GM18517 (cell line): ENCODE data around the gene SH3TC1.

Source experiments
- ATAC-seq: cut with Tn5 transposase; IDR thresholded peaks from one replicate; pipeline ENCODE4 v1.9.1; 2021; ENCODE audit warnings: mild to moderate bottlenecking, moderate library complexity; ENCODE audit not compliant: unreplicated experiment

SH3TC1 gene

GRCh38 chr4:8198206-8198905 lies 734 bp upstream of the SH3TC1 start:
- no peak for ATAC-seq

DNA sequence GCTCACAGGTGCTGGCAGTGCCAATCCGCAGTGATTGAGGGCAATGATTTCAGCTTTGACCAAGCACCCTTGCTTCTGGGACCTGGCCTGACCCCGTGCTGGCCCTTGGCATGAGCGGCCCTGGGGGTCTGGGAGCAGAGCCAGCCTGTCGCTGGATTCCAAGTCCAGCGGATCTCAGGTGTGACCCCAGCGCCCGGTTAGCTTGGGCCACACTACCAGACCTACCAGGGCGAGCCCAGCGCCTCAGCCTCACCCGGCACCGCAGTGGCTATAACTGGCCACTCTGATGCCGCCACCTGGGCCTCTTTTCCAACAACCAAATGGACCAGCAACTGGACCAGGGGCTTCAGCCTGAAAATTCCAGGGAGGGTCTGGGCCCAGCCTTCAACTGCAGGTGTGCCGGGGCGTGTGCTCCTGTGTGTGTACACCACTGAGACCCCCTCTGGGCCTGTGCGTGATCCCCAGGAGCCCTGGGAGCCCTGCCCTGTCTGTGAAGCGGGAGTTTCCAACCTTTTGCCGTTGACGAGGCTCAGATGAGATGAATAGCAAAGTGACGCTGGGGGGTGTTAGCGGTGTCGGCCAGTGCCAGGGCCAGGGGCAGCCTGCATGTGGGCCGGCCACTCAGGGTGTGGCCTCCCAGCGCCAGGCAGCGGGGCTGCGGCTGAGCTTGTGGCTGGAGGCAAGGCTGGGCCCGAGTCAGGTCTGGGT lies 658 bp downstream of the SH3TC1 start:
- no peak for ATAC-seq

DNA sequence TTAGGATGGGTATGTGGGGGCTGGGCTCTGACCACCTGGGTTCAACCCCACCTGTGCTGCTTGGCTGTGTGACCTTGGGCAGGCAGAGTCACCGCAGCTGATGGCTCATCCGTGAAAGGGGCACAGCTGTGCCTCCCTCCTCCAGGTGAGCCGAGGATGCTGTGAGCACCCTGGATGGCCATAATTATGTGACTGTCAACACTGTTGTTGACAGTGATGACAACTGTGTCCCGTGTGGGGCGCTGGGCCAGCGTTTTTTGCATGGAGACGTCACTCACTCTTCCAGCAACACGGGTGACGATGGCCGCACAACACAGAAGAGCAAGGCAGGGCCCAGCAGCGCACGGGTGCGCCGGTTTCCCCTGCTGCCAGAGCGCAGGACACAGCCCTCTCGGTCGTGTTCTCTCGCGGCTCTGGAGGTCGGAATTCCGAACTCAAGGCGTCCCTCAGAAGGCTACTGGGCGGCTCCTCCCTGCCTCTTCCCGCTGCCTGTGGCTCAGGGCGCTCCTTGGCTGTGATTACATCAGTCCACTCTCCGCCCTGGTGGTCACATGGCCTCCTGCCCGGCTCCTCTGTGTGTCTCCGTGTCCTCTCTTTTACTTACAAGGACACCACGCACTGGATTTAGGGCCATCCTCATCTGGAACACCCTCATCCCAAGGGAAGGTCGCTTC lies 1.3 kb downstream of the SH3TC1 start:
- ATAC-seq, result no peak

- no peak for ATAC-seq
Observed at GRCh38 chr4:8201321-8201781, 2.3 kb downstream of the SH3TC1 start.

- ATAC-seq, result no peak
Observed at GRCh38 chr4:8202108-8203051, 3.3 kb downstream of the SH3TC1 start.

GRCh38 chr4:8203052-8203401 lies 3.9 kb downstream of the SH3TC1 start:
- ATAC-seq, result no peak

- ATAC-seq, result no peak
Observed at GRCh38 chr4:8203817-8204216, 4.7 kb downstream of the SH3TC1 start.

DNA sequence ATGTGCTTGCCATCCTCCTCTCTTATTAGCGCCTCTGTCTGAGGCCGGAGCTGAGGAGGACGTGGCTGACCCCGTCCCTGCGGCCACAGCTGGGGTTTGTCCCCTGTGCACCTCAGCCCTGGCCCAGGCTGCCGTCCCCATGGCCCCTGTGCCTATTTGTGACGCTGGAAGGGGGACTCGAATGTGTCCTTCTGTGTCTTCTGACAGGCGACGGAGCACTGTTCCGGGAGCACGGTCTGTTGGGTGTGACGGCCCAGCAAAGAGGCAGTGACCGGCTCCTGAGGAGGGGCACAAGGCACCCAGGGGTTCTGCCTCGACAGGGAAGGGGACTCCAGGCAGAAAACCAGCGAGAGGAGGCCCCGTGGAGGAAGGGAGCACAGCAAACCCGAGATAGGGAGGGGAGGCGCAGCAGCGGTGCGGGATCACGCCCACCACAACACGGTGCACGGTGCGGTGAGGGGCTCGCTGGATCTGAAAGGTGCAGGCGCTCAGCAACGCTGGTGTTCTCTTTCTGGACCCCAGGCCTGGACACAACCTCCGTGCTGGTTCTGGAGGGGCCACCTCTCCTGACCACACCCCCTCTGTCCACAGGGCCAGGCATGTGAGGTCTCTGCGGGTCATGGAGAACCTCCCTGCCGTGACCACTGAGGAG lies 5.6 kb downstream of the SH3TC1 start:
- no peak for ATAC-seq

- no peak for ATAC-seq
Observed at GRCh38 chr4:8205241-8205707, 6.2 kb downstream of the SH3TC1 start.

- no peak for ATAC-seq
Observed at GRCh38 chr4:8205749-8206611, 6.9 kb downstream of the SH3TC1 start.

DNA sequence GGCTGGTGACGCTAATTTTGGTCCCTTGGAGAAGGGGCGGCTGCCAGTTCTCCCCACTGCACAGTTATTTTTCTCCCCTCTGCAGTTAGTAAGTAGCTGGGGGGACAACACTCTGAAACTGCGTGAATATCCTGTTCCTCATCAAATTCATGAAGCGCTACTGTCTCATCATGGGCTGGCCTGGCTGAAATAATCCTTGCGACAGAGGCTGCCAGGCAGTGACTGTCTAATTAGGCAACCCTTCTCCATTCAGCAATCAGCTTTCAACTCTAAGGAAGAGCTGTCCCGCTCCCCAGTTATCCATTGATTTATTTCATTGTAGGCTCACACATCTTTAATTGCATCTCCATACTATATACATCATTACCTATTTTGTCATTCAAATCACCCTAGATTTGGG lies 8.2 kb downstream of the SH3TC1 start:
- ATAC-seq, result no peak

GRCh38 chr4:8208565-8208964 lies 9.5 kb downstream of the SH3TC1 start:
- ATAC-seq, result no peak

GRCh38 chr4:8209181-8209874 lies 10.2 kb downstream of the SH3TC1 start:
- ATAC-seq, result no peak

- ATAC-seq, result no peak
Observed at GRCh38 chr4:8210010-8210409, 10.9 kb downstream of the SH3TC1 start.

- ATAC-seq, result no peak
Observed at GRCh38 chr4:8210616-8211015, 11.5 kb downstream of the SH3TC1 start.

GRCh38 chr4:8211251-8211650 lies 12.2 kb downstream of the SH3TC1 start:
- no peak for ATAC-seq

- ATAC-seq, result no peak
Observed at GRCh38 chr4:8211737-8212581, 12.9 kb downstream of the SH3TC1 start.

- no peak for ATAC-seq
Observed at GRCh38 chr4:8212622-8213021, 13.5 kb downstream of the SH3TC1 start.
